Caco-2 (cell line): Measurements from ENCODE around the gene RAD51B. TPM values are rescaled to one million over a fixed set of nuclear protein-coding genes. Genes with fewer than 3 reads are reported as not detected.

Experiments
- BruUV-seq: library from RNA; stranded (reverse); fragments of 400-500 nt; replicated peaks from 2 replicates; lab custom pipeline; 2021; lab: Mats Ljungman, UMichigan
- CTCF ChIA-PET: fragments of 300-600 bp; sonication (Branson Sonifier 250); formaldehyde crosslinking; loops from one replicate; lab custom pipeline; 2022; ENCODE audit warnings: antibody characterized with exemption; lab: Charles Lee
- POLR2A ChIA-PET: fragments of 300-600 bp; sonication (Branson Sonifier 250); formaldehyde crosslinking; loops from one replicate; lab custom pipeline; 2022; ENCODE audit warnings: antibody characterized with exemption; lab: Charles Lee
- DNase-seq, 2 experiments: peaks; one replicate each; pipeline versions ENCODE4 v3.0.0 to v3.0.0-alpha.2; 2020 to 2022
- H3K27me3 ChIP-seq: replicated peaks from 2 replicates; pipeline ENCODE4 v1.6.0; 2011; ENCODE audit warnings: low read length; ENCODE audit not compliant: control insufficient read depth, insufficient read depth
- H3K36me3 ChIP-seq: 2 replicates; pipeline ENCODE4 v1.5.1; 2011; ENCODE audit warnings: low read length; ENCODE audit not compliant: control insufficient read depth, insufficient read depth
- H3K4me1 ChIP-seq: fragments of 250-450 bp; sonication (Bioruptor Pico); 2 replicates; pipeline ENCODE4 v1.5.1; 2020; ENCODE audit warnings: mild to moderate bottlenecking
- H3K4me3 ChIP-seq: 2 replicates; pipeline ENCODE4 v1.5.1; 2011; ENCODE audit warnings: low read depth, mild to moderate bottlenecking, control low read depth, low read length
- H3K9me3 ChIP-seq: fragments of 250-450 bp; sonication (Bioruptor Pico); 2 replicates; pipeline ENCODE4 v1.5.1; 2020; ENCODE audit warnings: mild to moderate bottlenecking, moderate library complexity
- H3K27ac Mint-ChIP-seq: one replicate; pipeline ENCODE4 v1.8.0; 2022; ENCODE audit warnings: mixed read lengths; ENCODE audit not compliant: unreplicated experiment
- H3K27me3 Mint-ChIP-seq: one replicate; pipeline ENCODE4 v1.8.0; 2022; ENCODE audit warnings: mixed read lengths; ENCODE audit not compliant: insufficient read depth, unreplicated experiment
- H3K36me3 Mint-ChIP-seq: one replicate; pipeline ENCODE4 v1.8.0; 2022; ENCODE audit warnings: mild to moderate bottlenecking, mixed read lengths; ENCODE audit not compliant: insufficient read depth, unreplicated experiment
- H3K4me1 Mint-ChIP-seq: one replicate; pipeline ENCODE4 v1.8.0; 2022; ENCODE audit warnings: low read depth, mixed read lengths; ENCODE audit not compliant: unreplicated experiment
- H3K4me3 Mint-ChIP-seq: one replicate; pipeline ENCODE4 v1.8.0; 2022; ENCODE audit warnings: mild to moderate bottlenecking, moderate library complexity, mixed read lengths; ENCODE audit not compliant: unreplicated experiment
- H3K9me3 Mint-ChIP-seq: one replicate; pipeline ENCODE4 v1.8.0; 2022; ENCODE audit warnings: mixed read lengths; ENCODE audit not compliant: unreplicated experiment
- intact Hi-C: fragments of 100-400 bp; cut with micrococcal nuclease; formaldehyde crosslinking; loops from one replicate; pipeline ENCODE4 v1.10.0; 2022; ENCODE audit not compliant: unreplicated experiment
- total RNA-seq: library from RNA; stranded (reverse); gene quantifications from 2 replicates; pipeline ENCODE4 v1.2.3, GENCODE V29; 2022
- TF ChIP-seq, protein P1 (sequence below), 2 experiments: fragments of 200-600 bp in 1 of 2; IDR thresholded peaks; 1 replicate in 1 of 2; 2 replicates in 1 of 2; pipeline versions ENCODE4 v1.5.1 to v1.8.0; 2011 to 2022; ENCODE audit warnings: antibody characterized with exemption in 1 of 2, control low read depth in 1 of 2, inconsistent platforms in 1 of 2, low read depth in 1 of 2, low read length in 1 of 2, mild to moderate bottlenecking in 1 of 2, moderate library complexity in 1 of 2; ENCODE audit not compliant: insufficient read depth in 1 of 2, severe bottlenecking in 1 of 2, unreplicated experiment in 1 of 2

Gene RAD51B
- total RNA-seq, 1 experiment from 2014 or later = 16.7 TPM

DNA sequence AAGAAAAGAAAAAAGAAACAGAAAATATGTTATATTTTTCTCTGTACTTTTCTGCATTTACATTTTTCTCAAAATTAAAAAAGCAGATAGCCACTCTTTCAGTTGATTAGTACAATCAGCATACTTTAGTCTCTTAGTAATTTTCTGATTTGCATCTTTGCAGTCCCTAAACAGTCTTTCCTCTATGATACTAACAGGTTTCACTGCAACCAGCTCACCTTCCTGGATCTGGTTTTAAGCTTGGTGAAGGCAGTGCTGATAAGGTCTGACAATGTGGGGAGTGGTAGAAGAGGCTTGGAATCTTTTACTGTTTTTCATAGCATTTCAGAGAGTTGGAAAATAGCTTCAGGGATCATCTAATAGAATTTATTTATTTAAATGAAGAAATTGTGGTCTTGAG lies 515.7 kb downstream of the RAD51B start:
- no peaks in the 10 kb centered on the region for H3K27me3 ChIP-seq
- no TSS peak for BruUV-seq
- H3K4me3 Mint-ChIP-seq = no peak overlapping the region
- DNase-seq = no peak
- H3K36me3 Mint-ChIP-seq = no peaks in the 10 kb centered on the region
- H3K36me3 ChIP-seq = no peaks in the 10 kb centered on the region
- CTCF ChIA-PET = interaction anchor here (0.7 kb wide), 1 partner anchor 73 kb away, joined by 3 read pairs; no protein-coding TSS in a partner anchor
- H3K4me3 ChIP-seq = no peak overlapping the region
- TF ChIP-seq, protein P1, sequence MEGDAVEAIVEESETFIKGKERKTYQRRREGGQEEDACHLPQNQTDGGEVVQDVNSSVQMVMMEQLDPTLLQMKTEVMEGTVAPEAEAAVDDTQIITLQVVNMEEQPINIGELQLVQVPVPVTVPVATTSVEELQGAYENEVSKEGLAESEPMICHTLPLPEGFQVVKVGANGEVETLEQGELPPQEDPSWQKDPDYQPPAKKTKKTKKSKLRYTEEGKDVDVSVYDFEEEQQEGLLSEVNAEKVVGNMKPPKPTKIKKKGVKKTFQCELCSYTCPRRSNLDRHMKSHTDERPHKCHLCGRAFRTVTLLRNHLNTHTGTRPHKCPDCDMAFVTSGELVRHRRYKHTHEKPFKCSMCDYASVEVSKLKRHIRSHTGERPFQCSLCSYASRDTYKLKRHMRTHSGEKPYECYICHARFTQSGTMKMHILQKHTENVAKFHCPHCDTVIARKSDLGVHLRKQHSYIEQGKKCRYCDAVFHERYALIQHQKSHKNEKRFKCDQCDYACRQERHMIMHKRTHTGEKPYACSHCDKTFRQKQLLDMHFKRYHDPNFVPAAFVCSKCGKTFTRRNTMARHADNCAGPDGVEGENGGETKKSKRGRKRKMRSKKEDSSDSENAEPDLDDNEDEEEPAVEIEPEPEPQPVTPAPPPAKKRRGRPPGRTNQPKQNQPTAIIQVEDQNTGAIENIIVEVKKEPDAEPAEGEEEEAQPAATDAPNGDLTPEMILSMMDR (IDR thresholded peaks at IDR 0.05; ENCODE audit: insufficient read depth in 1 of 2, low read depth in 1 of 2, low read length in 1 of 2, severe bottlenecking in 1 of 2, unreplicated experiment in 1 of 2) = no peak
- no peaks in the 10 kb centered on the region for H3K4me1 Mint-ChIP-seq
- H3K27ac Mint-ChIP-seq = no peak overlapping the region
- intact Hi-C loops = no loop called here
- H3K27me3 Mint-ChIP-seq = no peaks in the 10 kb centered on the region
- no peaks in the 10 kb centered on the region for H3K4me1 ChIP-seq
- H3K9me3 Mint-ChIP-seq = no peaks in the 10 kb centered on the region
- POLR2A ChIA-PET = no interaction called here
- H3K9me3 ChIP-seq = no peaks in the 10 kb centered on the region

DNA sequence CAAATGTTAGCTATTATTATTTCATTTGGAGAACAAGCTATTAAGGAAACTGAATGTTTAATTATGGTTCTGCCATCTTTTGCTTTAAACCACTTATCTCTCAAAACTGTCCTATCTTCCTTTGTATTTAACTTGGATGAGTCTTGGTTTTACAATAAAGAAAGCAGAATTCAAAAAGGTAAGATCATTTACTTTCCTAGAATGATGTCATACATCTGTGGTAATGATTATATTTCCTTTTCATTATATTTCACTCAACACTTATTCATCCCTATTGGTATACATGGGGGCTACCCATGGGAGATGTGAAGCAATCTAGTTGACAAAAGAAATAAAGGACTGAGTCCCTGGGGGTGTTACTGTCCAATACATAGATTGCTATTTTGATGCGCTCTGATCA lies 516.6 kb downstream of the RAD51B start:
- Histone ChIP-seq H3K27me3 (no peaks in the 10 kb centered on the region), H3K4me1 (no peaks in the 10 kb centered on the region), H3K9me3 (no peaks in the 10 kb centered on the region), H3K4me3 (no peak overlapping the region), H3K36me3 (no peaks in the 10 kb centered on the region)
- DNase-seq = no peak
- TF ChIP-seq, protein P1 (IDR thresholded peaks at IDR 0.05; ENCODE audit: insufficient read depth in 1 of 2, low read depth in 1 of 2, low read length in 1 of 2, severe bottlenecking in 1 of 2, unreplicated experiment in 1 of 2) = no peak
- intact Hi-C loops = no loop called here
- ChIA-PET CTCF (no interaction called here), POLR2A (no interaction called here)
- no peaks in the 10 kb centered on the region for H3K27me3 Mint-ChIP-seq
- H3K27ac Mint-ChIP-seq = no peak overlapping the region
- no peaks in the 10 kb centered on the region for H3K36me3 Mint-ChIP-seq
- BruUV-seq = no TSS peak
- H3K9me3 Mint-ChIP-seq = no peaks in the 10 kb centered on the region
- no peak overlapping the region for H3K4me3 Mint-ChIP-seq
- H3K4me1 Mint-ChIP-seq = no peaks in the 10 kb centered on the region

DNA sequence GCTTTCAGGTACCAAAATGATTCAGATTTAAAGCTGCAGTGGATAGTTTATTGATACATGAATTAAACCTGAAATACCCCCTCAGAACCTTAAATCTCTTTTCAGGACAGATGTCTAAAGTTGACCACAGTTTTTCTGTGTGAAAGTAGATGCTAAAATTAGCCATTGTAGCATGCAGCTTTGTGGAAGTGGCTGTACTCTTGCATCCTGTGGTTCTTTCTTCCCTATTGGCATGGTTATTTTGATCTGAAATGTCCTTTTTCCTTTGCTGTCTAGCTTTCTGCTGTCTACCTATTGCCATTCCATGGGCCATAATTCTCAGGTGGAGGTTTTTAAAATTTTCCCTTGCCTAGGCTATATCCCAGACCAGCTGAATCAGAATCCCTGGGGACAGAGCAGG lies 517.7 kb downstream of the RAD51B start:
- Mint-ChIP-seq H3K27me3 (no peaks in the 10 kb centered on the region), H3K36me3 (no peaks in the 10 kb centered on the region), H3K9me3 (no peaks in the 10 kb centered on the region), H3K4me3 (no peak overlapping the region), H3K4me1 (peaks cover 7% of the 10 kb centered on the region), H3K27ac (no peak overlapping the region)
- DNase-seq = no peak
- H3K4me3 ChIP-seq = no peak overlapping the region
- BruUV-seq = no TSS peak
- H3K9me3 ChIP-seq = no peaks in the 10 kb centered on the region
- ChIA-PET POLR2A (no interaction called here), CTCF (no interaction called here)
- H3K36me3 ChIP-seq = no peaks in the 10 kb centered on the region
- TF ChIP-seq, protein P1 (IDR thresholded peaks at IDR 0.05; ENCODE audit: insufficient read depth in 1 of 2, low read depth in 1 of 2, low read length in 1 of 2, severe bottlenecking in 1 of 2, unreplicated experiment in 1 of 2) = no peak
- no peaks in the 10 kb centered on the region for H3K27me3 ChIP-seq
- no peaks in the 10 kb centered on the region for H3K4me1 ChIP-seq
- intact Hi-C loops = no loop called here
